Right lobe of liver (tissue), 4 donors: Measurements from ENCODE around the gene TCOF1.

Experiments
- CTCF ChIP-seq, 4 donors: fragments of 200-600 bp in 3 of 4; fragments of 450-650 bp in 1 of 4; IDR thresholded peaks; one replicate each; pipeline versions ENCODE4 v1.5.1 to v1.8.0; 2016 to 2022; ENCODE audit warnings: antibody characterized with exemption in 4 of 4, mild to moderate bottlenecking in 2 of 4
- POLR2A ChIP-seq: fragments of 450-650 bp; IDR thresholded peaks from one replicate; pipeline ENCODE4 v1.6.1; 2017; ENCODE audit warnings: antibody characterized with exemption, mild to moderate bottlenecking
- donor health status: DM: no; HTN: no; CAD: no.
- donor health status: DM: no; HTN: no; CAD: no.
- donor health status: DM: no; HTN: yes; CAD: no.

GRCh38 chr5:150419630-150420270, 62.3 kb downstream of the TCOF1 start:
- TF ChIP-seq CTCF (IDR thresholded peaks at IDR 0.05) (no peak), POLR2A (no peak)
